CD4-positive, CD25-positive, alpha-beta regulatory T cell (primary cell): ENCODE measurements around the gene FSD1L. TPM values are rescaled to one million over a fixed set of nuclear protein-coding genes. Genes with fewer than 3 reads are reported as not detected.

ENCODE experiments used
- ATAC-seq, 2 donors: fragments of 150-1000 bp; cut with Tn5 transposase; one replicate each; pipeline ENCODE4 v1.10.0; 2021; ENCODE audit warnings: low read depth in 2 of 2, moderate number of reproducible peaks in 2 of 2, moderate library complexity in 1 of 2
- DNase-seq, 3 donors: peaks; one replicate each; pipeline versions ENCODE4 v3.0.0 to v3.0.0-alpha.2; 2012 to 2022; ENCODE audit warnings: mixed read lengths in 1 of 3
- H3K27ac ChIP-seq: one replicate; pipeline ENCODE4 v1.7.0; 2013; ENCODE audit warnings: mild to moderate bottlenecking, low read length; ENCODE audit not compliant: insufficient read depth, poor library complexity, severe bottlenecking
- H3K27me3 ChIP-seq: one replicate; pipeline ENCODE4 v1.7.0; 2013; ENCODE audit warnings: low read length; ENCODE audit not compliant: control insufficient read depth, insufficient read depth
- H3K36me3 ChIP-seq: one replicate; pipeline ENCODE4 v1.7.0; 2013; ENCODE audit warnings: mild to moderate bottlenecking, low read length, moderate library complexity; ENCODE audit not compliant: control insufficient read depth, insufficient read depth
- H3K4me1 ChIP-seq: 2 replicates; pipeline ENCODE4 v1.7.0; 2013; ENCODE audit warnings: mild to moderate bottlenecking, low read length; ENCODE audit not compliant: insufficient read depth, control insufficient read depth, poor library complexity, severe bottlenecking
- H3K4me3 ChIP-seq: one replicate; pipeline ENCODE4 v1.7.0; 2013; ENCODE audit warnings: low read depth, mild to moderate bottlenecking, low read length, moderate library complexity
- H3K9me3 ChIP-seq, 2 experiments: 1 replicate in 1 of 2; 2 replicates in 1 of 2; pipeline ENCODE4 v1.7.0; 2013; ENCODE audit warnings: low read length in 2 of 2, mild to moderate bottlenecking in 1 of 2, moderate library complexity in 1 of 2; ENCODE audit not compliant: control insufficient read depth in 2 of 2
- H3K27ac Mint-ChIP-seq, 3 donors: one replicate each; pipeline ENCODE4 v1.8.0; 2020 to 2022; ENCODE audit warnings: mild to moderate bottlenecking in 3 of 3, mixed read lengths in 3 of 3, moderate library complexity in 2 of 3
- H3K27me3 Mint-ChIP-seq: one replicate; pipeline ENCODE4 v1.8.0; 2022; ENCODE audit warnings: mild to moderate bottlenecking, mixed read lengths
- H3K36me3 Mint-ChIP-seq: one replicate; pipeline ENCODE4 v1.8.0; 2020; ENCODE audit warnings: mixed read lengths
- H3K4me1 Mint-ChIP-seq, 4 donors: one replicate each; pipeline ENCODE4 v1.8.0; 2020 to 2022; ENCODE audit warnings: mixed read lengths in 4 of 4, mild to moderate bottlenecking in 1 of 4
- H3K4me3 Mint-ChIP-seq, 4 donors: one replicate each; pipeline ENCODE4 v1.8.0; 2020 to 2022; ENCODE audit warnings: mild to moderate bottlenecking in 4 of 4, mixed read lengths in 4 of 4, moderate library complexity in 3 of 4
- H3K9me3 Mint-ChIP-seq, 7 donors: one replicate each; pipeline ENCODE4 v1.8.0; 2020 to 2022; ENCODE audit warnings: mixed read lengths in 7 of 7, mild to moderate bottlenecking in 3 of 7, moderate library complexity in 2 of 7
- polyA plus RNA-seq, 4 donors: library from polyadenylated mRNA; unstranded; fragments of 300-500 nt; fragmentation: Illumina TruSeq; gene quantifications; one replicate each; pipeline ENCODE4 v1.2.3, GENCODE V29; 2021
- total RNA-seq: library from RNA; stranded (reverse); gene quantifications from one replicate; pipeline ENCODE4 v1.2.3, GENCODE V29; 2022

FSD1L gene
- total RNA-seq = 1.6 TPM
- 1 to 10 TPM in 1 of 4 donors, under 1 TPM in 3; 0.45 to 1.4 (median 0.70) TPM for polyA plus RNA-seq

DNA sequence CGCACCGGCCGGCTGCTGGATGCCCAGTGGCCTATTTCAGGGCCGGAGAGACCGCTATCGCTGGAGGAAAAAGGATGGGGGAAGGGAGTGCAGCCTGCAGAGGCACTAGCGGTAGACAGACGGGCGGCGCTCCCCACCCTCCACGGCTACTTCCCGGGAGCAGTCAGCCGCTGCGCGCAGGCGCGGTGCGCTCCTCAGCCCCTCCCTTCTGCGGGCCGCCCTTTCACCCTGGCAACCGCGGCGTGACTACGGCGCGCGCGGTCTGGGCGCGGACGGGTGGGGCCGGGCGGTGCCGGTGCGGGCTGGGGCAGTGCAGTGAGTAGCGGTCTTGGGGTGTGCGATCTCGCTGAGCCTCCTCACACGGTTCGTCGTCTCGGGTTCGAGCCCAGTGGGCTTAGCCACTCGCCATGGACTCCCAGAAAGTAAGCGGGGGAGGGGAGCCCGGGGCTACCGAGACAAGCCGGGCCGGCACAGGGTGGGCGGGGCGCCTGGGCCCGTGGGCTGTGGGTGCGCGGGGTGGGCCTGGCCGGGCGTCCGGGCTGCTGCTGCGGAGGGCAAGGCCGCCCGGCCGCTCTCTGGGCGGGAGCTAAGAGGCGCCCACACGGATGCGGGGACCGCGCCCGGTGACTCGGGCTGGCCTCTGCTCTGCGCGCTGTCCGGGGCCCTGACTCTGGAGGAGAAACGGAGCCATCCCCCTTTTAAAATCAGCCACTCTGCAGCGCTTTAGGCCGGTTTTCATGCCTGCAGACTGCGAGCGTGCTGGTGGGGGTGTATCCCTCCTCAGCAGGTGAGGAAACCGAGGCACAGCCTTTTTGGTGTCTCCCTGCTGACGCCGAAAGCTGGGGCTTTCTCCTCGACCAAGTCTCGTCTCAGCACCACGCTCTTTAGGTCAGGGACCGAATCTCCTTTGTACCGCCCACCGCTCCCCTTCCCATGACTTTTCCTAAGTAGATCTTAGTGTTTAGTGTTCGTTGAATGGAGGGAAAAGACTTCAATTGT, at the start of gene FSD1L:
Gene FSD1L (plus strand): TSS at position 221 of the 999 bp plus-strand sequence. CDS start 187 bp downstream, at position 408.
- peak within 1 kb of the TSS in 1 of 3 donors; percentile 78 for H3K27ac Mint-ChIP-seq
- DNase-seq (peak; percentile 54 to 90 (median 62)), ATAC-seq (peak; percentile 84 to 88)
- Histone ChIP-seq H3K36me3 (no peaks in the 10 kb centered on the region), H3K4me1 (peaks cover 13% of the 10 kb centered on the region), H3K9me3 (no peaks in the 10 kb centered on the region), H3K27me3 (no peaks in the 10 kb centered on the region), H3K27ac (no peak within 1 kb of the TSS), H3K4me3 (peak within 1 kb of the TSS; percentile 57)
- H3K9me3 Mint-ChIP-seq = no peaks in the 10 kb centered on the region
- H3K4me3 Mint-ChIP-seq = peak within 1 kb of the TSS; percentile 84 to 92 (median 87)
- H3K4me1 Mint-ChIP-seq = peaks cover 6 to 11% (median 10%) of the 10 kb centered on the region in 4 donors
- no peaks in the 10 kb centered on the region for H3K27me3 Mint-ChIP-seq
- no peaks in the 10 kb centered on the region for H3K36me3 Mint-ChIP-seq

DNA sequence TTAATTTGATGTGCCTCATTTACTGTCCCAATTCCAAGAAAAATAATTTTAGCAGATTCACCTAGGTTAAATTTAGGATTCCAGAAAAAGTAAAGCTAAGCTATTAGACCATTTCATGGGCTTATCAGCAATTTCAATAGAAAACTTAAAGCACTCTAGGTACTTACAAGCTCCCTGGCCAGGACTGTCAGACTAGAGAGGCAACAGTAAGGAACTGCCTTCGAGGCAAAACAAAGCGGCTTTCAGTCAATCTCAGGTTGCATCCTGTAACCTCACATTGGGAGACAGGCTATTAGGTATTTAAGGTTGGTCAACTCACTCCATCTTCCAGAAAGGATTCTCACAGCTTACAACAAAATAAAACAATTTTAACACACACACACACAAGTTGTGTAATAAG, 48.7 kb upstream of the FSD1L start:
- Mint-ChIP-seq H3K4me1 (peaks cover 5 to 18% (median 8%) of the 10 kb centered on the region in 4 donors), H3K4me3 (no peak overlapping the region), H3K9me3 (no peaks in the 10 kb centered on the region), H3K27me3 (peaks cover 45% of the 10 kb centered on the region), H3K27ac (no peak overlapping the region), H3K36me3 (no peaks in the 10 kb centered on the region)
- Histone ChIP-seq H3K4me3 (no peak overlapping the region), H3K9me3 (no peaks in the 10 kb centered on the region), H3K4me1 (no peaks in the 10 kb centered on the region), H3K27me3 (peaks cover 10% of the 10 kb centered on the region), H3K27ac (no peak overlapping the region), H3K36me3 (no peaks in the 10 kb centered on the region)
- ATAC-seq = no peak
- DNase-seq = no peak

DNA sequence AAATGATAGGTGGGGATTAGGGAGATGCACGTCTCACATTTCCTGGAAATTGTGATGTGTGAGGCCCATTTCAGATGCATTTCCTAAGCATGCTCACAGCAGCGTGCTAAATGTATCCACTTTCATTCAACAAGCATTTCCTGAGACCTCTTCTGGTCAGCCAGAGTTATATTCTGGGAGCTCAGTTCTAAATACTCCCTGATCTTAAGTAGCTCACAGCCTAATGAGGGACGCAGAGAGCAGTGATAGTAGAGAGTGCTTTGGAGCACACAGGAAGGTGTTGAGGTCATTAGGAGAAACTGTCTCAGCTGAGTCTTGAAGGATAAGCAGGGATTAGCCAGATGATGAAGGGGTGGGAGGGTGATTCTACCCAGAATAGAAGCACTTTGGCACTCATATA, 46.2 kb upstream of the FSD1L start:
- DNase-seq = no peak
- Histone ChIP-seq H3K36me3 (no peaks in the 10 kb centered on the region), H3K4me1 (peaks cover 19% of the 10 kb centered on the region), H3K4me3 (no peak overlapping the region), H3K9me3 (no peaks in the 10 kb centered on the region), H3K27ac (no peak overlapping the region), H3K27me3 (peaks cover 13% of the 10 kb centered on the region)
- Mint-ChIP-seq H3K4me1 (peaks cover 14 to 38% (median 23%) of the 10 kb centered on the region in 4 donors), H3K27ac (no peak overlapping the region), H3K36me3 (no peaks in the 10 kb centered on the region), H3K9me3 (peaks cover 0 to under 1% (median 0%) of the 10 kb centered on the region in 7 donors), H3K4me3 (no peak overlapping the region), H3K27me3 (peaks cover 62% of the 10 kb centered on the region)
- no peak for ATAC-seq

DNA sequence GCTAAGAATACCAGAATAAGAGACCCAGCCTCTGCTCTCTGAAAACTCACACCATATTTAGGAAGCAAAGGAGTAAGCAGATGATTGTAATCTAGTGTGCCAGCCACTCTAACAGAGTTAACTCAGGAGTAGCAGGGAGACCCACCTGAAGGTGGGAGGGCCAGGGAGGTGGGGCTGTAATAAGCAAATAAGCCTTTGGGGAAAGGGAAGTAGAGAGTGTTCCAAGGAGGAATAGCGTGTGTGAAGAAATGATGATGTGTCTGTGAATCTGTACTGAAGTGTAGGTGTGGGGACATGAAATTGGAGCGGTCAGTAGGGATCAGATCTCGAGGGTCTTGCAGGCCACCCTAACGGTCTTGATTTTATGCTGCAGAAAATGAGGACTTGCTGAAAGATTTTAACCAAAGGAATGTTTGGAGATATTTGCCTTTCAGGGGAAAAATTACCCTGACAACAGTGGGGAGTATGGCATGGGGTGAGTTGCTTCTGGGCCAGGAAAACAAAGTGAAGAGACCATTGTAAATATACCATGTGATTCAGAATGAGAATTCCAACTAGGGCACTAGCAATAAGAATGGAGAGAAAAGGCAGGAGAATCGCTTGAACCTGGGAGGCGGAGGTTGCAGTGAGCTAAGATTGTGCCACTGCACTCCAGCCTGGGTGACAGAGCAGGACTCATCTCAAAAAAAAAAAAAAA, 44.1 kb upstream of the FSD1L start:
- DNase-seq (no peak), ATAC-seq (no peak)
- H3K9me3 Mint-ChIP-seq = peaks cover 0 to 8% (median 0%) of the 10 kb centered on the region in 7 donors
- Histone ChIP-seq H3K36me3 (no peaks in the 10 kb centered on the region), H3K27me3 (peaks cover 18% of the 10 kb centered on the region), H3K4me3 (no peak overlapping the region), H3K27ac (no peak overlapping the region), H3K9me3 (no peaks in the 10 kb centered on the region), H3K4me1 (peaks cover 19% of the 10 kb centered on the region)
- H3K27ac Mint-ChIP-seq = no peak overlapping the region
- no peaks in the 10 kb centered on the region for H3K36me3 Mint-ChIP-seq
- H3K4me1 Mint-ChIP-seq = peaks cover 19 to 42% (median 26%) of the 10 kb centered on the region in 4 donors
- H3K27me3 Mint-ChIP-seq = peaks cover 67% of the 10 kb centered on the region
- H3K4me3 Mint-ChIP-seq = no peak overlapping the region

DNA sequence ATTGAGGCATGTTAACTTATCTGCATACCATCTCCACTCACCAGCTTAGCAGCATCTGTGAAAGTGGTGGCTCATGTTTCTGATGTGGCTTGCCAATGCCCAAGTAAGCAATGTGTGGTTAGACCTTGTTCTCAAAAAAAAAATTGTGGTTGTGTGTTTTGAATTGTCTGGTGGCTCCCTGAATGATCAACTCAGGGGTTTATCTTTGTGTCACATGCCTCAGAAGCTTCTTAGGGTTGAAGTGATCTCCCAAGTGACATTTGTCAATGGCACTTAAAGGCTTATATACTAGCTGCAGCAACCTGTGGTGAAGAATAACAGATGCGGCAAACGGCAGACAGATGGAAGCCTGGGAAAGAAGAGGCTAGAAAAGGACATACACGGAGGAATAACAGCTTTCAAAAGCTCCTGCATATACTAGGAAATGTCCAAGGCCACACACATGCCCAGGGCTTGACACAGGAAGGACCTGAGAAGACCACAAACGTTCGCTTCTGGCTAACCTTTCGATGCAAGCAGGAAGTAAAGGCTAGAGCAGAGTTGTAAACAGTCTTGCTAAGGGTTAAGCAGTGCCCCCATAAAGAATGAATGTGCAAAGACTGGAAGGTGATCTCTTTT, 42.2 kb upstream of the FSD1L start:
- Mint-ChIP-seq H3K4me1 (peaks cover 19 to 42% (median 26%) of the 10 kb centered on the region in 4 donors), H3K27me3 (peaks cover 77% of the 10 kb centered on the region), H3K36me3 (no peaks in the 10 kb centered on the region), H3K27ac (peak overlapping the region in 2 of 3 donors; percentile 23 to 62), H3K4me3 (peak overlapping the region; percentile 7 to 45 (median 18)), H3K9me3 (peaks cover 0 to 15% (median 0%) of the 10 kb centered on the region in 7 donors)
- DNase-seq (peak in 2 of 3 donors; percentile 77 to 86), ATAC-seq (peak; percentile 87 to 91)
- H3K9me3 ChIP-seq = no peaks in the 10 kb centered on the region
- H3K4me3 ChIP-seq = peak overlapping the region; percentile 39
- H3K27ac ChIP-seq = no peak overlapping the region
- peaks cover 19% of the 10 kb centered on the region for H3K4me1 ChIP-seq
- H3K36me3 ChIP-seq = no peaks in the 10 kb centered on the region
- peaks cover 22% of the 10 kb centered on the region for H3K27me3 ChIP-seq

DNA sequence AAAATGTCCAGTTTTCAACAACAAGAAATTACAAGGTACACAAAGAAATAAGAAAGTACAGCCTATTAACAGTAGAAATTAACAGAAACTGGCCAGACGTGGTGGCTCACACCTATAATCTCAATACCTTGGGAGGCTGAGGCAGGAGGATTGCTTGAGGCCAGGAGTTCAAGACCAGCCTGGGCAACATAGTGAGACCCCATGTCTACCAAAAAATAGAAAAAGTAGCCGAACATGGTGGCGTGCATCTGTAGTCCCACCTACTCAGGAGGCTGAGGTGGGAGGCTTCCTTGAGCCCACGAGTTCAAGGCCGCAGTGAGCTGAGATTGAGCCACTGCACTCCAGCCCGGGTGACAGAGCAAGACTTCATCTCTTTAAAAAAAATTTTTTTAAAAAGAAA, 41.5 kb upstream of the FSD1L start:
- H3K4me1 ChIP-seq = peaks cover 19% of the 10 kb centered on the region
- Mint-ChIP-seq H3K4me3 (no peak overlapping the region), H3K4me1 (peaks cover 19 to 42% (median 26%) of the 10 kb centered on the region in 4 donors), H3K9me3 (peaks cover 0 to 18% (median 0%) of the 10 kb centered on the region in 7 donors), H3K27me3 (peaks cover 82% of the 10 kb centered on the region), H3K36me3 (no peaks in the 10 kb centered on the region), H3K27ac (no peak overlapping the region)
- no peak overlapping the region for H3K4me3 ChIP-seq
- H3K36me3 ChIP-seq = no peaks in the 10 kb centered on the region
- peaks cover 24% of the 10 kb centered on the region for H3K27me3 ChIP-seq
- H3K9me3 ChIP-seq = no peaks in the 10 kb centered on the region
- DNase-seq (no peak), ATAC-seq (no peak)
- H3K27ac ChIP-seq = no peak overlapping the region

DNA sequence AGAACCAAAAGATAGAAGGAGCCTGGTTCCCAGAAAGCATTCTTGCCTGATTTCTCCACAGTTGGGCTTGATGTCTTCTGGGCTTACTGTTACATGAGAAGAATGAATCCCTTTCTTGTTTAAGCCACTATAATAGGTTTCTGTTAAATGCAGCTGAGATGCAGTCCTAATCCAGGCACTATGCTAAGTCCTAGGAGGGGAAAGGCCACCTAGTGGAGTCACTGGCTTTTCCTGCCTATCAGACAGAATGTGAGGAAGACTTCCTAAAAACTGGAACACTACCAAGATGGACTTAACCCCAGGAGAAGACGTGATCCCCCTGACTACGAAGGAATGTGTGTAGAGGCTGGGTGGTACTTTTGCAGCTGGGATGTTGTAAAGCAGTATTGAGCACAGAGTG, 34.3 kb upstream of the FSD1L start:
- H3K9me3 ChIP-seq = peaks cover 0 to 3% of the 10 kb centered on the region in 2 experiments
- no peaks in the 10 kb centered on the region for H3K36me3 ChIP-seq
- Mint-ChIP-seq H3K4me1 (no peaks in the 10 kb centered on the region), H3K27ac (no peak overlapping the region), H3K36me3 (no peaks in the 10 kb centered on the region), H3K4me3 (no peak overlapping the region), H3K9me3 (peaks cover 0 to 17% (median 0%) of the 10 kb centered on the region in 7 donors), H3K27me3 (peaks cover 40% of the 10 kb centered on the region)
- H3K27me3 ChIP-seq = peaks cover 8% of the 10 kb centered on the region
- ATAC-seq = no peak
- no peaks in the 10 kb centered on the region for H3K4me1 ChIP-seq
- DNase-seq = no peak
- H3K27ac ChIP-seq = no peak overlapping the region
- no peak overlapping the region for H3K4me3 ChIP-seq
